WTC11 (cell line): ENCODE data around the gene WASHC3. TPM values are rescaled to one million over a fixed set of nuclear protein-coding genes. Genes with fewer than 3 reads are reported as not detected.

Experiments
- ATAC-seq: fragments of 200-7000 bp; cut with Tn5 transposase; 2 replicates; pipeline ENCODE4 v1.10.0; 2021; ENCODE audit warnings: mild to moderate bottlenecking, moderate library complexity
- CTCF ChIA-PET: fragments of 300-600 bp; sonication (Branson Sonifier 250); formaldehyde crosslinking; loops from one replicate; lab custom pipeline; 2021; ENCODE audit warnings: antibody characterized with exemption; lab: Charles Lee
- POLR2A ChIA-PET: fragments of 350-600 bp; sonication (Branson Sonifier 250); formaldehyde crosslinking; loops from one replicate; lab custom pipeline; 2021; ENCODE audit warnings: antibody characterized with exemption; lab: Charles Lee
- DNase-seq: peaks from one replicate; pipeline ENCODE4 v3.0.0; 2021; ENCODE audit warnings: low spot score
- H3K27ac Mint-ChIP-seq: 2 replicates; pipeline ENCODE4 v1.8.0; 2021; ENCODE audit warnings: mixed read lengths
- H3K27me3 Mint-ChIP-seq: 2 replicates; pipeline ENCODE4 v1.8.0; 2021; ENCODE audit warnings: low read depth, mild to moderate bottlenecking, moderate library complexity, mixed read lengths
- H3K36me3 Mint-ChIP-seq: 2 replicates; pipeline ENCODE4 v1.8.0; 2021; ENCODE audit warnings: mixed read lengths
- H3K4me1 Mint-ChIP-seq: 2 replicates; pipeline ENCODE4 v1.8.0; 2022; ENCODE audit warnings: mixed read lengths
- H3K4me3 Mint-ChIP-seq: 2 replicates; pipeline ENCODE4 v1.8.0; 2021; ENCODE audit warnings: mild to moderate bottlenecking, moderate library complexity, mixed read lengths
- H3K9me3 Mint-ChIP-seq: 2 replicates; pipeline ENCODE4 v1.8.0; 2021; ENCODE audit warnings: mixed read lengths
- HMGA2 ChIP-seq: fragments of 250-450 bp; sonication (Bioruptor Pico); IDR thresholded peaks from 2 replicates; pipeline ENCODE4 v1.4.0; 2021; ENCODE audit warnings: mild to moderate bottlenecking, moderate library complexity
- IRF2 ChIP-seq: sonication (generic); formaldehyde crosslinking; IDR thresholded peaks from 2 replicates; pipeline ENCODE4 v1.8.0; 2022; ENCODE audit warnings: low read depth, missing genetic modification reagents, borderline replicate concordance
- JUN ChIP-seq: sonication (generic); formaldehyde crosslinking; IDR thresholded peaks from 2 replicates; pipeline ENCODE4 v1.8.0; 2023; ENCODE audit warnings: mild to moderate bottlenecking, missing genetic modification reagents
- MYBL2 ChIP-seq: sonication (generic); formaldehyde crosslinking; IDR thresholded peaks from 2 replicates; pipeline ENCODE4 v1.8.1; 2023; ENCODE audit warnings: mild to moderate bottlenecking, moderate library complexity, missing genetic modification reagents
- NFE2L1 ChIP-seq: sonication (generic); formaldehyde crosslinking; IDR thresholded peaks from 2 replicates; pipeline ENCODE4 v1.8.1; 2023; ENCODE audit warnings: missing genetic modification reagents
- NR1H2 ChIP-seq: sonication (generic); formaldehyde crosslinking; IDR thresholded peaks from 2 replicates; pipeline ENCODE4 v1.9.0; 2021; ENCODE audit warnings: mild to moderate bottlenecking, moderate library complexity, missing genetic modification reagents
- RELA ChIP-seq: sonication (generic); formaldehyde crosslinking; IDR thresholded peaks from 2 replicates; pipeline ENCODE4 v1.8.1; 2022; ENCODE audit warnings: missing genetic modification reagents, mild to moderate bottlenecking, borderline replicate concordance
- SMAD3 ChIP-seq: sonication (generic); formaldehyde crosslinking; IDR thresholded peaks from 2 replicates; pipeline ENCODE4 v1.8.0; 2022; ENCODE audit warnings: missing genetic modification reagents, mild to moderate bottlenecking, borderline replicate concordance
- TEAD1 ChIP-seq: sonication (generic); formaldehyde crosslinking; IDR thresholded peaks from 2 replicates; pipeline ENCODE4 v1.8.0; 2022; ENCODE audit warnings: mild to moderate bottlenecking, missing genetic modification reagents
- ZNF121 ChIP-seq: sonication (generic); formaldehyde crosslinking; IDR thresholded peaks from 2 replicates; pipeline ENCODE4 v1.8.0; 2023; ENCODE audit warnings: missing genetic modification reagents
- ZNF263 ChIP-seq: sonication (generic); formaldehyde crosslinking; IDR thresholded peaks from 2 replicates; pipeline ENCODE4 v1.8.1; 2022; ENCODE audit warnings: low read depth, mild to moderate bottlenecking, moderate library complexity, missing genetic modification reagents
- total RNA-seq: library from RNA; stranded (reverse); gene quantifications from 3 replicates; pipeline ENCODE4 v1.2.3, GENCODE V29; 2021
- TF ChIP-seq, protein P1 (sequence below): sonication (generic); formaldehyde crosslinking; IDR thresholded peaks from 2 replicates; pipeline ENCODE4 v1.8.1; 2022; ENCODE audit warnings: mild to moderate bottlenecking, moderate library complexity, missing genetic modification reagents
- TF ChIP-seq, protein P2 (sequence below): sonication (generic); formaldehyde crosslinking; IDR thresholded peaks from 2 replicates; pipeline ENCODE4 v1.8.0; 2022; ENCODE audit warnings: mild to moderate bottlenecking, missing genetic modification reagents
- TF ChIP-seq, protein P3 (sequence below): sonication (generic); formaldehyde crosslinking; IDR thresholded peaks from 2 replicates; pipeline ENCODE4 v1.8.1; 2023; ENCODE audit warnings: mild to moderate bottlenecking, missing genetic modification reagents, moderate library complexity
- TF ChIP-seq, protein P4 (sequence below): fragments of 250-450 bp; sonication (Bioruptor Pico); IDR thresholded peaks from 2 replicates; pipeline ENCODE4 v1.9.0; 2021; ENCODE audit warnings: moderate library complexity, mild to moderate bottlenecking, inconsistent platforms, borderline replicate concordance
- TF ChIP-seq, protein P5 (sequence below): sonication (generic); formaldehyde crosslinking; IDR thresholded peaks from 2 replicates; pipeline ENCODE4 v1.8.1; 2023; ENCODE audit warnings: mild to moderate bottlenecking, missing genetic modification reagents, borderline replicate concordance
- TF ChIP-seq, protein P6 (sequence below): sonication (generic); formaldehyde crosslinking; IDR thresholded peaks from 2 replicates; pipeline ENCODE4 v1.8.1; 2023; ENCODE audit warnings: mild to moderate bottlenecking, missing genetic modification reagents

WASHC3 gene
- total RNA-seq, 1 experiment from 2014 or later: 6.0 TPM

DNA sequence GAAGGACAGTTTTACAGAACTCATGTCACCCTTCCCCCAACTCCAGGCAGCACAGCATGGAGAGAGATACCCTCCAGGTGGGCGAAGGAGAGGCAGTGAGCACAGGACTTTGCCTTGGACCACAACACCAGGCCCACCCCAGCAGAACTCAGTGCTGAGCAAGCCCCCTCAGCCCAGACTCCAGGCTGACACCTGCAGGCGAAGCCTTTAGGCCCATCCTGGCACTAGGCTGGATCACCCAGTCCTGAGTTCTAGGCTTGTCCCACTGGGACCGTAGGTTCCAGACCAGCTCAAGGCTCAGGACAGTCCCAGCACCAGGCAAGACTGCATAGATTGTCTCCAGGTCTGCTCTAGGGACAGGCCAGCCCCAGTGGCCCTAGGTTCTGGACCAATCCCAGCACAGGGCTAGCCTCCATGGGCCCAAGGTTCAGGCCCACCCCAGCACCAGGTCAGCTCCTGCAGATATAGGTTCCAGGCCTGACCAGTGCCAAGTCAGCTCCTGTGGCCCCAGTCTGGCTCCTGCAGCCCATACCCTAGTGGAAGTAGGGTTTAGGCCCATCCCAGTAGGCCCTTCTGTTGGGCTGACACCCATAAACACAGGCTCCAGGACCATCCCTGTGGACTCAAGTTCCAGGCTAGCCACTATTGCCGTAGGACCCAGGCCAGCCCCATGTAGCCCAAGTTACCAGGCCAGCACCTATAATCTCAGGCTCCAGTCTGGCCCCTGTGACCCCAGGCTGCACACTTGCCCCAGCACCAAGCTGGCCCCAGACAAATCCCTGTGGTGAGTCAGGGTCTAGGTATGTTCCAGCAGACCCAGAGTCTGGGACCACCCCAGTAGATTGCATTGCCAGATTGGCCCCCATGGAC, 9.4 kb downstream of the WASHC3 start:
- Mint-ChIP-seq H3K27ac (no peak overlapping the region), H3K27me3 (no peaks in the 10 kb centered on the region), H3K4me1 (no peaks in the 10 kb centered on the region)
- TF ChIP-seq ZNF263 (CRISPR knock-in tag) (no peak), RELA (CRISPR knock-in tag) (no peak), JUN (no peak), HMGA2 (CRISPR knock-in tag) (no peak), MYBL2 (no peak), IRF2 (CRISPR knock-in tag) (no peak)
- TF ChIP-seq, protein P1, sequence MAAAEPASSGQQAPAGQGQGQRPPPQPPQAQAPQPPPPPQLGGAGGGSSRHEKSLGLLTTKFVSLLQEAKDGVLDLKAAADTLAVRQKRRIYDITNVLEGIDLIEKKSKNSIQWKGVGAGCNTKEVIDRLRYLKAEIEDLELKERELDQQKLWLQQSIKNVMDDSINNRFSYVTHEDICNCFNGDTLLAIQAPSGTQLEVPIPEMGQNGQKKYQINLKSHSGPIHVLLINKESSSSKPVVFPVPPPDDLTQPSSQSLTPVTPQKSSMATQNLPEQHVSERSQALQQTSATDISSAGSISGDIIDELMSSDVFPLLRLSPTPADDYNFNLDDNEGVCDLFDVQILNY (CRISPR knock-in tag): no peak
- TF ChIP-seq, protein P2, sequence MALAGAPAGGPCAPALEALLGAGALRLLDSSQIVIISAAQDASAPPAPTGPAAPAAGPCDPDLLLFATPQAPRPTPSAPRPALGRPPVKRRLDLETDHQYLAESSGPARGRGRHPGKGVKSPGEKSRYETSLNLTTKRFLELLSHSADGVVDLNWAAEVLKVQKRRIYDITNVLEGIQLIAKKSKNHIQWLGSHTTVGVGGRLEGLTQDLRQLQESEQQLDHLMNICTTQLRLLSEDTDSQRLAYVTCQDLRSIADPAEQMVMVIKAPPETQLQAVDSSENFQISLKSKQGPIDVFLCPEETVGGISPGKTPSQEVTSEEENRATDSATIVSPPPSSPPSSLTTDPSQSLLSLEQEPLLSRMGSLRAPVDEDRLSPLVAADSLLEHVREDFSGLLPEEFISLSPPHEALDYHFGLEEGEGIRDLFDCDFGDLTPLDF (CRISPR knock-in tag): no peak
- TF ChIP-seq, protein P3, sequence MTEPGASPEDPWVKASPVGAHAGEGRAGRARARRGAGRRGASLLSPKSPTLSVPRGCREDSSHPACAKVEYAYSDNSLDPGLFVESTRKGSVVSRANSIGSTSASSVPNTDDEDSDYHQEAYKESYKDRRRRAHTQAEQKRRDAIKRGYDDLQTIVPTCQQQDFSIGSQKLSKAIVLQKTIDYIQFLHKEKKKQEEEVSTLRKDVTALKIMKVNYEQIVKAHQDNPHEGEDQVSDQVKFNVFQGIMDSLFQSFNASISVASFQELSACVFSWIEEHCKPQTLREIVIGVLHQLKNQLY: no peak
- TF ChIP-seq, all 79 proteins: peak for 0
- ATAC-seq (peak; percentile 88), DNase-seq (peak; percentile 17)
- H3K4me3 Mint-ChIP-seq: no peak overlapping the region
- ChIA-PET POLR2A (no interaction called here), CTCF (no interaction called here)
- no peaks in the 10 kb centered on the region for H3K36me3 Mint-ChIP-seq
- H3K9me3 Mint-ChIP-seq: no peaks in the 10 kb centered on the region

DNA sequence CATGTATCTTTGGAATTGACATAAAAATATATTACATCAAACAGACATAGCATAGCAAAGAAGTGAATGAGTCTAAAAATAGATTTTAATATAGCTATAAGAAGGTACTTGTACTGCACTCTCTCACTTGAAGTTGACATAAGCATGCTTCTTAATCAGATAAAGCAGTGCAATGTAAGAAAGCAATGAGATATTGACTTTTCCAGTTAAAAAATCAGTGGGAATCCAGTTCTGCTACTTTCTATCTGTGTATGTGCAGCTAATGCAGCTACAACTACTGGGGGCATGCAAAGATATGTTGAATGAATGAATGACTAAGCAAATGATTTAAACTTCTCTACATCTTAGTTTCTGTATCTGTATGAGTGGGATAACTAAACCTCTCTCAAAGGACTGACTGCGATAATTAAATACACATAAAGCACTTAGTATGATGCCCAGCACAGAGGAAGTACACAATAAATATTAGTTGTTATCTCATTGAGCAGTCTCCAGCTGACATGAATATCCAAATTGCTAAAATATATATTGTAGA, 10.3 kb downstream of the WASHC3 start:
- DNase-seq (no peak), ATAC-seq (no peak)
- no peak overlapping the region for H3K27ac Mint-ChIP-seq
- TF ChIP-seq NFE2L1: no peak
- no peak for TF ChIP-seq ZNF121 (CRISPR knock-in tag)
- no peak for TF ChIP-seq TEAD1
- TF ChIP-seq, protein P4, sequence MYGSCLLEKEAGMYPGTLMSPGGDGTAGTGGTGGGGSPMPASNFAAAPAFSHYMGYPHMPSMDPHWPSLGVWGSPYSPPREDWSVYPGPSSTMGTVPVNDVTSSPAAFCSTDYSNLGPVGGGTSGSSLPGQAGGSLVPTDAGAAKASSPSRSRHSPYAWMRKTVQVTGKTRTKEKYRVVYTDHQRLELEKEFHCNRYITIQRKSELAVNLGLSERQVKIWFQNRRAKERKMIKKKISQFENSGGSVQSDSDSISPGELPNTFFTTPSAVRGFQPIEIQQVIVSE: no peak
- TF ChIP-seq, protein P5, sequence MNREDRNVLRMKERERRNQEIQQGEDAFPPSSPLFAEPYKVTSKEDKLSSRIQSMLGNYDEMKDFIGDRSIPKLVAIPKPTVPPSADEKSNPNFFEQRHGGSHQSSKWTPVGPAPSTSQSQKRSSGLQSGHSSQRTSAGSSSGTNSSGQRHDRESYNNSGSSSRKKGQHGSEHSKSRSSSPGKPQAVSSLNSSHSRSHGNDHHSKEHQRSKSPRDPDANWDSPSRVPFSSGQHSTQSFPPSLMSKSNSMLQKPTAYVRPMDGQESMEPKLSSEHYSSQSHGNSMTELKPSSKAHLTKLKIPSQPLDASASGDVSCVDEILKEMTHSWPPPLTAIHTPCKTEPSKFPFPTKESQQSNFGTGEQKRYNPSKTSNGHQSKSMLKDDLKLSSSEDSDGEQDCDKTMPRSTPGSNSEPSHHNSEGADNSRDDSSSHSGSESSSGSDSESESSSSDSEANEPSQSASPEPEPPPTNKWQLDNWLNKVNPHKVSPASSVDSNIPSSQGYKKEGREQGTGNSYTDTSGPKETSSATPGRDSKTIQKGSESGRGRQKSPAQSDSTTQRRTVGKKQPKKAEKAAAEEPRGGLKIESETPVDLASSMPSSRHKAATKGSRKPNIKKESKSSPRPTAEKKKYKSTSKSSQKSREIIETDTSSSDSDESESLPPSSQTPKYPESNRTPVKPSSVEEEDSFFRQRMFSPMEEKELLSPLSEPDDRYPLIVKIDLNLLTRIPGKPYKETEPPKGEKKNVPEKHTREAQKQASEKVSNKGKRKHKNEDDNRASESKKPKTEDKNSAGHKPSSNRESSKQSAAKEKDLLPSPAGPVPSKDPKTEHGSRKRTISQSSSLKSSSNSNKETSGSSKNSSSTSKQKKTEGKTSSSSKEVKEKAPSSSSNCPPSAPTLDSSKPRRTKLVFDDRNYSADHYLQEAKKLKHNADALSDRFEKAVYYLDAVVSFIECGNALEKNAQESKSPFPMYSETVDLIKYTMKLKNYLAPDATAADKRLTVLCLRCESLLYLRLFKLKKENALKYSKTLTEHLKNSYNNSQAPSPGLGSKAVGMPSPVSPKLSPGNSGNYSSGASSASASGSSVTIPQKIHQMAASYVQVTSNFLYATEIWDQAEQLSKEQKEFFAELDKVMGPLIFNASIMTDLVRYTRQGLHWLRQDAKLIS (CRISPR knock-in tag): no peak
- TF ChIP-seq, protein P6, sequence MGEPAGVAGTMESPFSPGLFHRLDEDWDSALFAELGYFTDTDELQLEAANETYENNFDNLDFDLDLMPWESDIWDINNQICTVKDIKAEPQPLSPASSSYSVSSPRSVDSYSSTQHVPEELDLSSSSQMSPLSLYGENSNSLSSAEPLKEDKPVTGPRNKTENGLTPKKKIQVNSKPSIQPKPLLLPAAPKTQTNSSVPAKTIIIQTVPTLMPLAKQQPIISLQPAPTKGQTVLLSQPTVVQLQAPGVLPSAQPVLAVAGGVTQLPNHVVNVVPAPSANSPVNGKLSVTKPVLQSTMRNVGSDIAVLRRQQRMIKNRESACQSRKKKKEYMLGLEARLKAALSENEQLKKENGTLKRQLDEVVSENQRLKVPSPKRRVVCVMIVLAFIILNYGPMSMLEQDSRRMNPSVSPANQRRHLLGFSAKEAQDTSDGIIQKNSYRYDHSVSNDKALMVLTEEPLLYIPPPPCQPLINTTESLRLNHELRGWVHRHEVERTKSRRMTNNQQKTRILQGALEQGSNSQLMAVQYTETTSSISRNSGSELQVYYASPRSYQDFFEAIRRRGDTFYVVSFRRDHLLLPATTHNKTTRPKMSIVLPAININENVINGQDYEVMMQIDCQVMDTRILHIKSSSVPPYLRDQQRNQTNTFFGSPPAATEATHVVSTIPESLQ: no peak
- TF ChIP-seq SMAD3 (CRISPR knock-in tag): no peak
- TF ChIP-seq NR1H2: no peak
- ChIA-PET CTCF (no interaction called here), POLR2A (no interaction called here)
- H3K27me3 Mint-ChIP-seq: no peaks in the 10 kb centered on the region
- H3K36me3 Mint-ChIP-seq: no peaks in the 10 kb centered on the region
- no peak overlapping the region for H3K4me3 Mint-ChIP-seq
- no peaks in the 10 kb centered on the region for H3K9me3 Mint-ChIP-seq
- no peaks in the 10 kb centered on the region for H3K4me1 Mint-ChIP-seq
